ENCODE data around the gene NOP16. TPM values are rescaled to one million over a fixed set of nuclear protein-coding genes. Genes with fewer than 3 reads are reported as not detected.

NOP16 gene
- total RNA-seq, 1 experiment from 2014 or later = 134 TPM

DNA sequence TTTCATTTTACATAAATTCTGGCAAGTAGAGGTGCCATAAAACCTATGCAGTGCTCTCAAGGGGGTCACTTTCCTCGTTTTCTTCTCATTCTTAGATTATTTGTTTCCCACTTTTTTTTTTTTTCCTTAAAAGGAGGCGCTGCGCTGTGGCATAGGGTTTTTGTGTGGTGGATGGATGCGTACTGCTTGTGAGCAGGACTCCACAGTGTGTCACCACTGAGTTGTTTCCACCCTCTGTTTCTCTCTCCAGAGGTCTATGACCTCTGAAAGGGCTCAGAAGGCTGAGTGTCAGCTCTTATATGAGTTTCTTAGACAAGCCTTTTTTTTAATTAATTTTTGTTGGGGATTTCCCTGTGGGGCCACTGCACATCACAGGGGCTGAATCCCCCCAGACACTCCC, 41.6 kb upstream of the NOP16 start:
- BruUV-seq (replicated peaks) = no TSS peak
- Mint-ChIP-seq H3K27me3 (ENCODE audit: insufficient read depth, unreplicated experiment) (no peaks in the 10 kb centered on the region), H3K4me1 (ENCODE audit: insufficient read depth, unreplicated experiment) (peaks cover 11% of the 10 kb centered on the region), H3K27ac (ENCODE audit: low read depth, unreplicated experiment) (no peak overlapping the region), H3K4me3 (ENCODE audit: unreplicated experiment) (no peak overlapping the region), H3K9me3 (ENCODE audit: unreplicated experiment) (no peaks in the 10 kb centered on the region), H3K36me3 (ENCODE audit: insufficient read depth, unreplicated experiment) (no peaks in the 10 kb centered on the region)
- ChIA-PET POLR2A (interaction anchor here (0.5 to 2.6 kb wide), 9 partner anchors 9 to 609 kb away, joined by 3 to 13 read pairs (median 4); partner anchors contain the start of gene FAF2), CTCF (interaction anchor here (1.1 to 1.7 kb wide), 3 partner anchors 9 to 16 kb away, joined by 3 to 13 read pairs (median 3); no protein-coding TSS in a partner anchor)
- TF ChIP-seq CTCF (IDR thresholded peaks at IDR 0.05; ENCODE audit: unreplicated experiment) = no peak
- intact Hi-C loops (cut with micrococcal nuclease) = no loop called here
- DNase-seq (ENCODE audit: unreplicated experiment) = no peak

GRCh38 chr5:176427971-176428370, 39.6 kb upstream of the NOP16 start:
- peaks cover 11% of the 10 kb centered on the region for H3K4me1 Mint-ChIP-seq (ENCODE audit: insufficient read depth, unreplicated experiment)
- H3K4me3 Mint-ChIP-seq (ENCODE audit: unreplicated experiment) = no peak overlapping the region
- intact Hi-C loops (cut with micrococcal nuclease) = no loop called here
- no peak overlapping the region for H3K27ac Mint-ChIP-seq (ENCODE audit: low read depth, unreplicated experiment)
- no peaks in the 10 kb centered on the region for H3K27me3 Mint-ChIP-seq (ENCODE audit: insufficient read depth, unreplicated experiment)
- peak; percentile 28 for DNase-seq (ENCODE audit: unreplicated experiment)
- no peaks in the 10 kb centered on the region for H3K9me3 Mint-ChIP-seq (ENCODE audit: unreplicated experiment)
- CTCF ChIA-PET = interaction anchor here (0.8 to 1.8 kb wide), 2 partner anchors 11 to 15 kb away, joined by 3 to 5 read pairs; no protein-coding TSS in a partner anchor
- H3K36me3 Mint-ChIP-seq (ENCODE audit: insufficient read depth, unreplicated experiment) = no peaks in the 10 kb centered on the region
- POLR2A ChIA-PET = interaction anchor here (0.7 to 2.9 kb wide), 2 partner anchors 9 to 20 kb away, joined by 4 to 16 read pairs; partner anchors contain the start of gene FAF2
- no peak for TF ChIP-seq CTCF (IDR thresholded peaks at IDR 0.05; ENCODE audit: unreplicated experiment)
- BruUV-seq (replicated peaks) = no TSS peak

GRCh38 chr5:176426876-176427275, 38.5 kb upstream of the NOP16 start:
- no peak for DNase-seq (ENCODE audit: unreplicated experiment)
- ChIA-PET POLR2A (interaction anchor here (0.7 to 2.9 kb wide), 3 partner anchors 15 to 169 kb away, joined by 4 to 16 read pairs (median 4); partner anchors contain the start of gene FAF2), CTCF (interaction anchor here (1.0 to 1.7 kb wide), 2 partner anchors 21 to 147 kb away, joined by 3 to 7 read pairs; no protein-coding TSS in a partner anchor)
- BruUV-seq (replicated peaks) = no TSS peak
- no peak overlapping the region for H3K27ac Mint-ChIP-seq (ENCODE audit: low read depth, unreplicated experiment)
- H3K36me3 Mint-ChIP-seq (ENCODE audit: insufficient read depth, unreplicated experiment) = no peaks in the 10 kb centered on the region
- no peak for TF ChIP-seq CTCF (IDR thresholded peaks at IDR 0.05; ENCODE audit: unreplicated experiment)
- no peak overlapping the region for H3K4me3 Mint-ChIP-seq (ENCODE audit: unreplicated experiment)
- no peaks in the 10 kb centered on the region for H3K27me3 Mint-ChIP-seq (ENCODE audit: insufficient read depth, unreplicated experiment)
- intact Hi-C loops (cut with micrococcal nuclease) = no loop called here
- no peaks in the 10 kb centered on the region for H3K9me3 Mint-ChIP-seq (ENCODE audit: unreplicated experiment)
- H3K4me1 Mint-ChIP-seq (ENCODE audit: insufficient read depth, unreplicated experiment) = peaks cover 11% of the 10 kb centered on the region

GRCh38 chr5:176425791-176426190, 37.4 kb upstream of the NOP16 start:
- CTCF ChIA-PET = interaction anchor here (0.7 to 1.7 kb wide), 3 partner anchors 9 to 696 kb away, joined by 3 to 4 read pairs (median 3); no protein-coding TSS in a partner anchor

More at GRCh38 chr5:176425791-176426190, 37.4 kb upstream of the NOP16 start:
- DNase-seq (ENCODE audit: unreplicated experiment) = no peak
- Mint-ChIP-seq H3K9me3 (ENCODE audit: unreplicated experiment) (peaks cover under 1% of the 10 kb centered on the region), H3K27me3 (ENCODE audit: insufficient read depth, unreplicated experiment) (no peaks in the 10 kb centered on the region), H3K4me1 (ENCODE audit: insufficient read depth, unreplicated experiment) (peaks cover 11% of the 10 kb centered on the region), H3K4me3 (ENCODE audit: unreplicated experiment) (no peak overlapping the region), H3K36me3 (ENCODE audit: insufficient read depth, unreplicated experiment) (no peaks in the 10 kb centered on the region), H3K27ac (ENCODE audit: low read depth, unreplicated experiment) (no peak overlapping the region)
- TF ChIP-seq CTCF (IDR thresholded peaks at IDR 0.05; ENCODE audit: unreplicated experiment) = no peak
- no TSS peak for BruUV-seq (replicated peaks)
- intact Hi-C loops (cut with micrococcal nuclease) = no loop called here
- POLR2A ChIA-PET = interaction anchor here (0.6 to 2.9 kb wide), 2 partner anchors 22 to 219 kb away, joined by 3 to 16 read pairs; partner anchors contain the start of gene FAF2

All from MCF 10A (cell line).